HG02938 (cell line): ENCODE data around the gene CBL.

Experiments used
- ATAC-seq: cut with Tn5 transposase; IDR thresholded peaks from one replicate; pipeline ENCODE4 v1.9.1; 2021; ENCODE audit warnings: mild to moderate bottlenecking, moderate library complexity; ENCODE audit not compliant: unreplicated experiment

CBL gene

DNA sequence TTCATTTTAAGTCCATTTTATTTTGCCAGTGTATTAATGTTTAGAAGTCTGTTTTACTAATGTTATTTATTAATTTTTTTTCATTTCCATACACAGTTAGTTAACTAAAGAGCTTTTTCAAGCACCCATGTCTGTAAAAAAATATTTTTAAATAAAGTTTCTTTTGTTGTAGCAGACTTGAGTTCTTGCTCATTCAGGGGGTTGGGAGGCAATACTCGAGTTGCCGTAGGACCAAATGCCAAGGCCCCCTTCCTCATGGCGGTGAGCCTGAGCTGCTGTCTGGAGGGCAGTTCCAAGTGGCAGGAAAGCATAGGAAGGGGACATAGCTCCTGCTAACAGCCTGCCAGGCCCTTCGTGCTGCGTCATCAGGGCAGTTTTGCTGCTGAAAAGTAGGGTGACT lies 101.8 kb downstream of the CBL start:
- no peak for ATAC-seq

DNA sequence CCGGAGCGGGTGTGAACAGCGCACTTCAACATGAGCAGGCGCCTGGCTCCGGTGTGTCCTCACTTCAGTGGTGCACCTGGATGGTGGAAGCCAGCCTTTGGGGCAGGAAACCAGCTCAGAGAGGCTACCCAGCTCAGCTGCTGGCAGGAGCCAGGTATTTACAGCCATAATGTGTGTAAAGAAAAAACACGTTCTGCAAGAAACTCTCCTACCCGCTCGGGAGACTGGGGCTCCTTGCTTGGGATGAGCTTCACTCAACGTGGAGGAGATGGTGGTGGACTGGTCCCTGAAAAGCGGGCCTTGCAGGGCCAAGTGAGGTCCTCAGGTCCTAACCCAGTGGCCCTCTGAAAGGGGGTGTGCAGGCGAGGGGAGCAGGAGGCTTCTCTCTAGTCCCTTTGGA lies 103.3 kb downstream of the CBL start:
- ATAC-seq = no peak

DNA sequence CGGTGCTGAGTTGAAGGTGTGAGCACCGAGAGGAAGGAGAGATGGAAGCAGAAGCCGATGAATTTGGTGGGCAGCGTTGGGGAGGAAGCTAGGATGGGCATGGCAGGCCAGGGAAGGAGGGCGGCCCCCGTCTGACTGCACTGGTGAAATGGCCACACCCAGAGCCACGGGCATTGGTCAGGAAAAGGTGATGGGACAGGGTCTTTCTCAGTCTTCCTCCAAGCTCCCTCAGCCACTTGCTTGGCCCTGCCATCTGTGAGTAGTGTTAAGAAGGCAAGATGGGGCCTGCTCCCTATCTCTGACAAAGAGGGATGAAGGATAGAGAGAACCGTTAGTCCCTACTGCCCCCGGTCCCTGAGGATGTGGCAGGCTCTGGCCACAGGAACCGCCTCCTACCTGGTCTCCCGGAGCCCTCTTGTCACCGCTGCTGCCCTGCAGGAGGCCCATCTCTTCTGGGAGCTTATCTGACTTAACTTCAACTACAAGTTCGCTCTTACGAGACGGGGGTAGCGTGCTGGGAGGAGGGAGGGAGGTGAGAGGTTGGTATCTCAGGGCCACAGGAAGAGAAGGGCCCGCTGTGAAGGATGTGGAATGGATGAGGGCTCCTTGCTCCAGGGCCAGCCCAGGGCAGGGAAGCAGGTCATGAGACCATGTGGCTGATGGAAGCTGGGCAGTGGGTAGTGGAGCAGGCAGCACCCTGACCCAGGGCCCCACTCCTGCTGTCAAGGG lies 104.0 kb downstream of the CBL start:
- ATAC-seq = no peak

DNA sequence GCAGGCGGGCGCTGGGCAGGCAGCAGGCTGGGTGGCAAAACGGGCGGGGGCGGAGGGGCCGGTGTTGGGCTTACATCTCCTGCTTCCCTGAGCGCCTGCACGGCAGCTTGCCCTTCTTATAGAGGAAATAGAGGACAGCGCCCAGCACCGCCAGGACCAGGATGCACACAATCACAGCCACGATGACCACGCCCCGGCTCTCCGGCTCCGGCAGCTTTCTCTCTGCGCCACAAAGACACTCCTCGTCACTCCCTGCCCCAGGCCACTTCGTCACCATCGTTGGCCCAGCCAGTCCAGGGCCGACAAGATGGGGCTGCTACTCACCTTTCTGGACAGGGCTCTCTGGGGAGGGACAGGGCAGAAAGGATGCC lies 104.5 kb downstream of the CBL start:
- ATAC-seq = no peak

DNA sequence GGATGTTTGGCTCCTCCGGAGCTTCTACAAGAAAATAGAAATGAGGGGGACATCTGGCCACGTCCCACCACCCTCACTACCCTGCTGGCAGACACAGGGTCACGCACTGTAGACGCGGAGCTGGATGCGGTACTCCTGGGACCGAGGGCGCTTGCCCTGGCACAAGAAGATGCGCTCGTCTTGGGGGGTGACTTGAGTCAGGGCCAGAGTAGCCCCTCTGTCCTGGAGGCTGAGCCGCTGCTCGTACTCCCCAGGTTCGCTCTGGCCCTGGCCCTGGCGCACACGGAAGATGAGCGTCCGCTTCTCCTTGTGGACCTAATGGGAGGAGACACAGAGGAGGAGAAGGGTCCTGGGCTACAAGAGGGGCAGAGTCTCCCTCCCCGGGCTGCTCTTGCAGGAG lies 108.6 kb downstream of the CBL start:
- ATAC-seq = no peak

DNA sequence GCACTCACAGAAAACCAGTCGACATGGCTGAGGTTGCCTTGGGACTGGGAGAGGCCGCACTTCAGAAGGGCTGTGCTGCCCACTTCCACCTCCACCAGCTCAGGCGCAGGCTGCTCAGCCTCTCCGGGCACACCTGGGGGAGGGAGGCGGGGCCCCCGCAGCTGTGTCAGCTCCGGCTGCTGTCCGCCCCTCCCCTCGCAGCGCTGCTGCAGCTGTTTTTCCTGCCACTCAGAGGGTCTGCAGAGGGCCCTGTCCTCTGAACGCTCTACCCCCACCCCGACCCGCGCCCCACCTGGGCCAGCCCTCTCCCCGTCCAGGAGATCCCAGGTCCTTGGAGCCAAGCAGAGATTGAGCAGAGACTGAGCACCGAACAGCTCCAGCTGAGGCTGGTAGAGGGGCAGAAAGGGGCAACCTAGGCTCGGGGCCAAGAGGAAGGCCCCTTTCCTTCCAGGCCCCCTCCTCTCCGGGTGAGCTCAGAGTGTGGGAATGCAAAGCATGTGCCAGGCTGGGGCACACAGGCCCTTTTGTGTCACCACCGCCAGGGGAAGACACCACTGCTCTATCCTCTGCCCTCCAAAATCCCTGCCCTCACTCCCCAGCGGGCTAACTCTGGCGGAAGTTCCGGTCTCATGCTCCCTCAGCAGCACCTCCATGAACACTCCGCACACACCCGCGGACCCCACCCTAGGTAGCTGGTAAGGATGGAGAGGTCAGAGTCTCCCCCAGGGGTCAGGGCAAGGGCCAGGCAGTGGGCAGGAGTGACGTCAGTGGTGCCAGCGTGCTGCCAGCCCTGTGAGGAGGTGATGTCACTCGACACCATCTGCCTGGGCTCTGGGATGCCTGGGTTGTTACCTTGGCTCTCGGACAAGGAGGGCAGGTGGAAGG lies 109.2 kb downstream of the CBL start:
- no peak for ATAC-seq

DNA sequence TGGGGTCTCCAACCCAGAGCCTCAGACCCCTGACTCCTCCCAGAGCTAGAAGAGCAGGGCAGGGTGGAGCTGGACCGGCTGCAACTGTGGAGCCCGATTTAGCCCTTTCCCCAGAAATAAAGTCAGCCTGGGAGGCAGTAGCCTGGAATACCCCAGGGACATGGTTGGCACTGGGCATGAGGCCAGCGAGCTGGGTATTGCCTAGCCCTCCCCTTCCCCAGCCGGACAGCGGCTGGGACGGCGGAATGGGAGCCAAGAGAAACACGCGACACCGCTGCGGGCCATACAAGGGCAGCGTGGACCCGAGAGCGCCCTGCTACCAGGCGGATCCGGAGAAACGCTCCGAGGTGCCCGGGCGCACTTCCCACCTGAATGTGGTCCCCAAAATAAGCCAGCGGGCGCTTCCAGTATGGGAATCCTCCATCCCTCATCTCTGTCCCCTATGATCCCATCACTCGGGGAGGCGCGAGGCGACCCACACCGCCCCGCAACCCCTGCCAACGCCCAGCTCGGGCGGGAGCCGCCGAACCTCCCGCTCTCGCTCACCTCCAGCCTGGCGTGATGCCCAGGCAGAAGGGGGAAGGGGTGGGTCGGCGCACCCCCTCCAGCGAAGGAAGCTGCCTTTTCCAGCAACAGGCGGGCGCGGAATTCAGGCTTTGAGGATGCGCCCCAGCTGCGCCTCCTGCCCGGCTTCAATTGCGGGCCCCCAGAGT lies 110.0 kb downstream of the CBL start:
- ATAC-seq = no peak

DNA sequence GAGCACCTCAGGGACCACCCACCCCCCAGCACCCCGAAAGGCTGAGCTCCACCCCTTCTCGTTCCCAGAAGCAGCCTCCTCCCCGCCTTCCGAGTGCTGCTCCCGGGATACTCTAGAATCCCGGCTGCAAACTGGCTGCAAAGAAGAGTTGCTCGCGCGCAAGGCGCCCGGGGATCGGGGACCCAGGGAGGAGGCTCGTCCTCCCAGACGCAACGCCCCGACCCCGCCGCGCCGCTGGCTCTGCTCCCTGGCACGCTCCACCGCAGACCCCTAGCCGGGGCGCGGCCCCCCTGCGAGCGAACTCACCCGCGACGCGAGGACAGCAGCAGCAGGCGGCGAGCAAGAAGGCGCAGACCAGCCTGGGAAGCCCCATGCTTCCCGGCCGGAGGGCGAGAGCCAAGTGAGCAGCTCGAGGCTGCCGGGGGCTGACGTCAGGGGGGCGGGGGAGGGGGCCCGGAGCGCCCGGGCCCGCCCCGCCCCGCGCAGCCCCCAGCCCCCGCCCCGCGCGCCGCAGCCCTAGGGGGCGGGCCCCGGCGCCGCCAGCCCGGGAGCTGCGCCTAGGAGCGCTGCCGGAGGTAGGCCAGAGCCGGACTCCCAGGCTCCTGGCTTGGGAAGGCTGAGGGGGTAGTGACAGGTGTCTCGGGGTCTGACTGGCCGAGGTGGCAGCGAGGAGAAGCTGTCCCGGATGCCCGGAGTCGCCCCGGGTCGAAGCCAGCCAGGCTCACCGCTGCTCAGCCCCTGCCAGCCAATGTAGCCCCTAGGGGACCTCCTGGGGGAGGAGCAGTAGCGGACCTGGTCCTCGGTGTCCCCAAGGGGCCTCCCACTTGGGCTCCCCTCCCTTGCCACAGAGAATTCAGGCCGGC lies 110.8 kb downstream of the CBL start, which contains the start of gene MCAM:
MCAM (minus strand) TSS at position 402 of the 863 bp plus-strand sequence; CDS start at position 373, 29 bp downstream.
- ATAC-seq = no peak

DNA sequence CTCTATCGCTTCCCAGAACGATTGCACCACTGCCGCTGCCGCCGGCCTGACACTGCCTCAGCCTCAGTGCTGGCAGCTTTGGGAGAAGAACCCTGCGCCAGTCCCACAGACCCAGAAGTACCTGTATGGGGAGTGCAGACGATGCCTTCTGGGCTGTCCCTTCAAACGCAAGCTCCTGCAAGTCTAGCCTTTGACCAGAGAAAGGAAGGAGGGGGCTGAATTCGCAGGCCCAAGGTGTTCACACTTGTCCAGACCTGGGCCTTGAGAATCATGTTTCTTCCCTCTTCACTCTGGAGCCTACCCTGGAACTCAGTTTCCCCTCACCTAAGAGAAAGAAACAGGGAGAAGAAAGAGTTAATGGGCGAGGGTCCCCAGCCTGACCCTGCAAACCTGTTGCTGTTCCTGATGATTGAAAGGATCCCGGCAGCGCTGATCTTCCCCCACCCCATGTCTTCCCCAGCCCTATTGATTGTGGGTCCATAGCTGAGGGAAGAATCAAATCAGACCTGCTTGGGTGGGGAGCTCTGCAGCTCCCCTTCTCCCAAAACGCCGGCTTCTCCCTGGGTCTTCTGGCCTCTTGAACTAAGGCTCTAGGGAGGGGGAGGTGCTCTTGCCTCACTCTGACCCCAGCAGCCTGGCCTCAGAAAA lies 111.6 kb downstream of the CBL start:
- no peak for ATAC-seq

DNA sequence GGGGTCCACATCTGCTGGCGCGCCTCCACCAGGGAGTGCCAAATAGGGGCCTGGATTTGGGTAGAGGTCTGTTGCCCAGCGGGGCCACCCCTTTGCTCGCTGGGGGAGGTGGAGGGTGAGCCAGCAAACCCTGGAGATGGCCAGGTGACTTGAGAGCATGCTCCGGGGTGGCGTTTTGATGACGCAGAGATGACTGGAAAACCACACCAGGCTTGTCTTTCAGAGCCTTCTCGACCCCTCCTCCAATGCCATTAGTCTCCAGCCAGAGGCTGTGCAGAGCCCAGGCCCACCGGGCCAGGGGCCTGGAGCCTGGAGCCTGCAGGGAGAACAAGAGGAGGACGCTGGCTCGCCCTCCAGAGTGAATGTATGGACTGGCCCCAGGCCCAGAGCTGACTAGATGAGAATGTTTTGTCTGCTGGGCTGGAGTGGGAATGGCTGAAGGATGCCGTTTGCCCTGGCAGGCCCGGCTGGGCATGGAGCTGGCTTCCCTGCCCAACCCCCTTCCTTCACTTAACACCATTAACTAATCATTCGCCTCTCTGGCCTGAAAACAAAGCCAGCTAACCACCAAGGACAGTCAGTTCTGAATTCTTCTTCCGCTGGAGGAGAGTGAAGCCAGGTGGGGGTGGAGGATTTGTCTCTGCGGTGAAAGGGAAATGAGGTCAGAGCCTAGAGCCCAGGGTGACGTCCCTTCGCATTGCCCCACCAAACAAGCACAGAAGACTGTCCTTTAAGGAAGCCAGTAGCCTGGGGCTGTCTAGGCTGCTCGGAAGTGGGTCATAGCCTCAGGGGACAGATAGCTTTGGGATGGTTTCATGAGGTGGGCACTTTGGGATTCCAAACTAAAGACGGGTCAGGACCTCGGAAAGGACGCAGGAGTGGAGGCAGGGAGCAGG lies 112.3 kb downstream of the CBL start:
- ATAC-seq = no peak

DNA sequence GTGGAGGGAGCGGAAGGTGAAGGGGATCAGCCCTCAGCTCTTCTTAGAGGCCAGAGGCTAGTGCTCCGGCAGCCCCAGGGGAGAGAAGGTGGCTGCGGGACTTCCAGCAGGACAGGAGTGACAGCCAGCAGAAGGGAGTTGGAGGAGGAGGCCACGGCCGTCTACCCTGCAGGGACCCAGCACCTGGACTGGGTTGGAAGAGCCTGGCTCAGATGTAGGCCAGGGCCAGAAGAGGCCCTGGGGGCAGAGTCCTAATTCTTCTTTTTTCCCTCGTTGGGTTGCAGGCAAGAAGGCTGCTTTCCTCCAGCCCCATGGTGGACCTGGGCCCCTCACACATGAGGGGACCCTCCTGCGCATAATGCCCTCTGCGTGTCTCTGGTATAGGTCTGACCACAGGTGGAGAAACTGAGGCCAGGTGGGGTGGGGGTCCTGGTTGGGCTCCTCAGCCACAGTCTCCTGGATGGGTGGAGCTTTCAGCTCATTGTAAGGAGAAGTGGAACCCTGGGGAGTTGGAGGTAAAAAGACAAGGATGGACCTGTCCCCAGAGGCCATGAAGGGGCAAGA lies 113.1 kb downstream of the CBL start:
- no peak for ATAC-seq

DNA sequence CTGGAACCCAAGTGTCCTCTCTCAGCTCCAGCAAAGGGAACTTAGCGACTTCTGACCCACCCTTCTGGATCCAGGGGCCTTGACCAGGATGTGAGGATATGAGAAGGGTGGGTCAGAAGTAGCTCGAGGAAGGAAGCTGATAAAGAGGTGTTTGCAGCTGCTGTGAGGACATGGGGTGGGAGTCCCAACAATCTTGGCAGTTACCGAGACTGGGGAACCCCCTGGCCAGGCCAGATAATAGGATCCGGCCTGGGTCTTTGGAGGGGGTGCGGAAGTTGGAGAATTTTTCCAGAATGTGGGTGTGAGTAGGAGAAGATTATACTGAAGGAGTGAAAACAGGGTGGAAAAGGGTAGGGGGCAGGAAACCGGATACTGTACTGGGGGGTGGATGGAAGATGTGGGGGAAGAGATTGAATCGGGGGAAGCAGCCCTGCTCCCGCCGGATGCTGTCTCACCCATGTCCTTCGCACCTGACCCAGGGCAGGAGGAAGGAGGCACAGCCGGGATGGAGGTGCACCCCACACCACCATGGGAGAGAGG lies 113.6 kb downstream of the CBL start:
- ATAC-seq = no peak

DNA sequence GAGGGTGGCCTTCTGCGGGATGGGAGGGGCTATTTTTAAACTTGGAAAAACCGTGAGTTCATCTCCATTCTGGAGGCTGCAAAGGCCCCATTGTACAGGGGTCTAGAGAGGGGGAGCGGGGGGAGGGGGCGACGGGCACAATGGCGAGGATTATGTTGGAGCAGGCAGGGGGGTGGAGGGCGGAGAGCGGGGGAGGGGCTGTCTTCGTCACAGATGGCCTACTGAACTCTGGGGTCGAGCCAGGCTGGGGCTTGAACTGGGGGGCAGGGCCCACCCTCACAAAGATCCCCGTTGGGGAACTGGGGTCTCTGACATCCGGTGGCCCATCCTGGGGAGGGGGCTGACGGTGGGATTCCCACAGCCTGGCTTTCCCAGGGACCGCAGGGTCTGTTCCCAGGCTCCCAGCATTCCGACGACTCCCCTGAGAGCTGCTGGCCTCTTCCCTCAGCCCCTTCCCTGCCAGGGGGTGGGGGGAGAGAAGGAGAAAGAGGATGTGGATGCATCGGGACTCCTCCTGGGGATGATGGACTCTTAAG lies 114.2 kb downstream of the CBL start:
- no peak for ATAC-seq

DNA sequence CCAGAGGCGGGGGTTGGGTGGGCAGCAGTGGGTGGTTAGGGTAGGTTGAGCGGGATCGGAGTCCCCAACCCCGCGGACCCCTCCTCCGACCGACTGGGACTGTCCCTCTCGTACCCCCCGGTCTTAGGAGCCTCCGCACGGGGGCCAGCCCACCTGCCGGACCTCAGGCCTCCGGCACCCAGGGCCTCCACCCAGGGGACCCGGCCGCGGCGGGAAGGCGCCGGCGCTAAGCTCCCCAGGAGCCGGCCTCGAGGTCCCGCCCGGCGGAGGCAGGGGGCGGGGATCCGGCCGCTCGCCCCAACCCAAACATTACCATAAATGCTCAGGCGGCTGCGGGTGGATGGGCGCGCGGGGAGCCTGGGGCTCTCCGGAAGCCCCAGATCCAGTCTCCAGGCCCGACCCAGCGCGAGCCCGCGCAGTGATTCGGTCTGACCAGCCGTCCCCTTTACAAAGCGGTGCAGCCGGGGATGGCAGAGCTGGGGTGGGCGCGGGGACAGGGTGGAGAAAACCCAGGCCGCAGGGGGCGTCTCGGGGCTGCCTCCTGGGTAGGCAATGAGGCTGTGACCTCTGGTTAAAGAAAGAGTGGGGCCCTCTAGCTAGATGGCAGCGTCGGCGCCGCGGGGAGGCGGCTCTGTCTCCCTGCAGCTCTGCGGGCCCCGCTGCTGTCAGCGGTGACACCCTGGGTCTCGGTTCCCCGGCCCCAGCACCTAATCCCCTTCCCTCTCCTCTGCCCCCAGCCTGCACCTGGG lies 114.8 kb downstream of the CBL start:
- ATAC-seq = no peak

DNA sequence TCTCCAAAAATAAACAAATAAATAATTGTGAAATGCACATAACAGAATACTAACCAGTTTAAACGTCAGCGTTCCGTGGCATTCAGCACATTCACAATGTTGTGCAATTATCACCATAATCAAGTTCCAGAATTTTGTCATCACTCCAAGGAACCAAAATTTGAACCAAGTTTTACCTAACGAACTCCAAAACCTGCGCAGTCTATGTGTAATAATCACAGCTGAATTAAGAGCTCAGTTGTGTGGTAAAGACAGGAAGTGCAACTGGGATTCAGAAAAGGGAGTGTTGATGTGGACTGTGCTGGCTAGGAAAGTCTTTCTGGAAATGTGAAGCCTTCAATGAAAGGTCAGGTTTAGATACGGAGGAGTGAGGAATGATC lies 116.2 kb downstream of the CBL start:
- ATAC-seq = no peak

DNA sequence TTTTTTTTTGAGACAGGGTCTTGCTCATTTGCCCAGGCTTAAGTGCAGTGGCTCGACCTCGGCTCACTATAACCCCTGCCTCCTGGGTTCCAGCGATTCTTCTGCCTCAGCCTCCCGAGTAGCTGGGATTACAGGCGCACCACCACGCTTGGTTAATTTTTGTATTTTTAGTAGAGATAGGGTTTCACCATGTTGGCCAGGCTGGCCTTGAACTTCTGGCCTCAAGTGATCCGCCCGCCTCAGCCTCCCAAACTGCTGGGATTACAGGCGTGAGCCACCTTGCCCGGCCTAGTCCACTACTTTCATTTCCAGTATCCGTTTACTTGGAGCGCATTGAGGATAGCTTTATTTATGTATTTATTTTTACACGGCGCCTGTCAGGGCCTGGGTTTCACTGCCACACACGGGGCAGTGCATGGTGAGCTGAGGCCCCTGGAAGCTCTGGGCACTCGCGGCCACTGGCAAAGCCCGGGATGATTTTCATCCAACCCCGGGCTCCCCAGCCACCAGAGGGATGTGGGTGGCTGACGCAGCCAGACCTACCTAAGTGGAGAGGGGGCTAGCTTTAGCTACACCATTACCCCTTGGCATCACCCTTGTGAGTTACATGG lies 116.9 kb downstream of the CBL start:
- ATAC-seq = no peak

DNA sequence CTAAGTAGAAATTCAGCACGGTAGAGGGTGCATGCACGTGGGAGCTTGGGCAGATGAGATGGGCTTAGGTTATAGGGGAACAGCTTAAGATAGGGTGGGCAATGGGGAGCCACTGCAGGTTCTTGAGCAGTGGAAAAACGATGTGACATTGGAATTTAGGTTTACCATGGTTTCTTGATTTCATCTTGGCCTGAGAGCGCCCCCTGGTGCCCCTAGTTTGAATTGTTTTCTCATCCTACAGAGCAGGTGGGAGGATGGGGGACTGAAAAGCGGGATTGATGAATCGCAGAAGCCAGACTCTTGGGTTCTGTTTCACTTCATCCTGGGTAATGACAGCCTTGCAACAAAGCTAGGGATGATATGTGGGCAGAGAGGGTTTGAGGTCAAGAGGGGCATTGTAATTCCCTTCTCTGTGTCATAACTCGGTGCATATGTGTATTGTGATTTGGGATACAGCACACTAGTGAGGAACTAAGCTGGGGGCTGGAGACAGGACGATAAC lies 117.4 kb downstream of the CBL start:
- no peak for ATAC-seq
